Stimulated activated CD8-positive, alpha-beta memory T cell treated with anti-CD3 and anti-CD28 coated beads, Interleukin-7, amount 100 ng/mL, for 24 hours (primary cell): ENCODE measurements around the gene SLC5A1.

ENCODE experiments used
- DNase-seq: peaks from one replicate; pipeline ENCODE4 v3.0.0-alpha.2; 2020; ENCODE audit warnings: low read depth

Gene SLC5A1

DNA sequence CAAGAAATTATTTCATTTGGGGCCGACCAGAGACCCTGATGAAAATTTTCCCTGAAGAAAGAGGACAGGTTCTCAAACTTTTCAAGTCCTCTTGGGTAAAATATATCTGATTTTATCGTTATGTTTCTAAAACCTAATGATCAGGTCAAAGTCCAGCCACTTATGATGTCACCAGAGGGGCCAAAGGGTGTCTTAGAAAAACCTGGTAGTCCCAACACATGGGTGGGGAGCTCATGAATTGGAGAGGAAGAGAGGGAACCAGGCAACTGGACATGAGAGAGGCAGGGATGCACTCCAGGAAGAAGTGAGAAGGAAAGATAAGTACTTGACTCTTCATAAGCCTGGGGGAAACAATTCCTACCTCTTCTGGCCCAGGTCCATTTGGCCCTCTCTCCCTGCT is 9.2 kb downstream of the SLC5A1 start:
- DNase-seq: no peak

DNA sequence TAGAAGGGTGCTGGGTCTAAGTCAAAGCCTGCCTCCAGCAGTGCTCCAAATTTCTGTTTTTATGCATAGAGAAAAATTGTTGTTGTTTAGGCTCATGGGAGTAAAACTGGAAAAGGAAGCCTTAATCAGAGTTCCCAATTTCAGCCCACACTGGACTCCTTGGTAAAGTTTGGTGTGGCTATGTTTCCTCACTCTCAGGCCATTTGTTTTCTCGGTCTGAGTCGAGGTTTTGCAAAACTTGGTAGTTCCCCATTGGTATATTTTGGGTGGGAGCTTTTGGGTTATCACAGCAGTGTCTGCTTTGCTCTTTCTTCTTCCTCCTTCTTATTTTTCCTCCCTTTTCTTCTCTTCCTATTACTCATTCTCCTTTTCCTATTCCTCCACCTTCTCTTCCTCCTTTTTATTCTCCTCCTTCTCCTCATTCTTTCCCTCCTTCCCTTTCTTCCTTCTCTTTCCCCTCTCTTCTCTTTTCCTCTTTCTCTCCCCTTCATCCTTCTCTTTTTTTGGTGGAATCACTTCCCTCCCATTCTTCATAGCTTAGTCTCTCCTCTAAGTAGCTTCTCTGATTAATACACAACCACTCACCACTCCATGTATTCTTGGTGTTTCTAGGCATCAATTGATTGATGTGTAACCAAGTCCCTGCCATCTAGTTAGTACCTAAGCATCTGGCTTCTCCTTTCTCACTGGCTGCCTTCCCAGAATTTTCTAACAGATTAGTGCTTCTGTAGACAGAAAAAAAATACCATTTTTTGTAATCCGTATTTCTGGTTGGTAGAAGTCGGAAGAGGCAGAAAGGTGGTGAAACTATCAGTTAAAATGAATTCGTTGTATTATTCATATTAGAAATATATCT is 10.1 kb downstream of the SLC5A1 start:
- DNase-seq: no peak

DNA sequence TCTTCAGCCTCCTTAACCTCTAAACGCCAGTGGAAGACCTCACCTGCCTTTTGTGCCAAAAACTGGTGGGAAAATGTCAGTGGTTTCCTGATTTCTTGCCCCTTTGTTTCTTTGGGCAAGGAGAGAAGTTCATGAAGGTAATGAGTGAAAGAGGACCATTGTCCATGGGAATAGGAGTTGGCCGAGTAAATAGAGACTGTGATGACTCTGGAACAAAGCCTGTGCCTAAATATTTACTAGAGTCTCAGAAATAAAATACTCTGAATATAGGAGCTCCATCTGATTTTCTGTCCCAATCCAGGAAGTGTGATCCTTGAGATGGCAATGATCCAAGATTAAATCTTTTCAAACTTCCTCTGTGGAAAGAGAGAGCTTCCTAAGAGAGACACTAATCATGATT is 12.0 kb downstream of the SLC5A1 start:
- no peak for DNase-seq

DNA sequence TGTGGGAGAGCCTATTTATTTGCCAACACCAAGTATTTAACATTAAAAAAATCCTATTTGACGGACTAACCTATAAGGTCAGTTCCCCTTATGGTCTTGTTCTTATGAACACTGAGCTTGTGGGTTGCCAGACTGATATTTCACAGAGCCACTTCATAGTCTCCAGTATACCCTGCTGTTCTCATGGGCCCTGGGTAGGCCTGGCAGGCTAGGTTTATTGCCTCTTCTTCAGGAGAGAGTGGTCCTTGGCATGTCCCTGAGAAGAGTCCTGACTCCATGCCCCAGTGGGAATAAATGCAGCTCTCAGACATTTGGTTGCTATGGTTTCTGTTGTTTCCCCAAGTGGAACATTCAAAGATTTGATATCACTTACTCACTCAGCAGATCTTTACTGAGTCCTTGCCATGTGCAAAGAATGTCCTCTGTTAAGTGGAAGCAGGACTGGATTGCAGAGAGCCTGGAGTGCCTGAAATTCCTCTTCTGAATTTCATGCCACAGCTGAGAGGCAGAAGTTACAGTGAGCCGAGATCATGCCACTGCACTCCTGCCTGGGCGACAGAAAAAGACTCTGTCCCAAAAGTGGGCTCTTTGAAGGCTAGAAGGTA is 15.7 kb downstream of the SLC5A1 start:
- no peak for DNase-seq

DNA sequence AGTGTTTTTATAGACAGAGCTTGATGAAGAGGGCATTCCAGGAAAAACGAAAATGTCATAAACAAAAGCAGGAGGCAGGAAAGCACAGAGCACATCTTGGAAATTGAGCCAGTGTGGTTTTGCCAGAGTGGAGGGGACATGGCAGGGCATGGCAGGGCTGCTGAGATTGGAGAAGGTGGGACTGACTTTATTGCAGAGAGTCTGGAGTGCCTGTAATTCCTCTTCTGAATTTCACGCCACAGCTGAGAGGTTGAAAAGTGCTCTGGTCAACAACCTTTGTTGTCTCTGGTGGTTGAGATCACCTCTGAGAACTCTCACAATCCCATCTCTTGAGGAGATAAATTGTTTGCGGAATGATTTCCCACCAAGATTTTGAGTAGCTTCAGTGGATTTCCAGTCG is 16.4 kb downstream of the SLC5A1 start:
- no peak for DNase-seq

DNA sequence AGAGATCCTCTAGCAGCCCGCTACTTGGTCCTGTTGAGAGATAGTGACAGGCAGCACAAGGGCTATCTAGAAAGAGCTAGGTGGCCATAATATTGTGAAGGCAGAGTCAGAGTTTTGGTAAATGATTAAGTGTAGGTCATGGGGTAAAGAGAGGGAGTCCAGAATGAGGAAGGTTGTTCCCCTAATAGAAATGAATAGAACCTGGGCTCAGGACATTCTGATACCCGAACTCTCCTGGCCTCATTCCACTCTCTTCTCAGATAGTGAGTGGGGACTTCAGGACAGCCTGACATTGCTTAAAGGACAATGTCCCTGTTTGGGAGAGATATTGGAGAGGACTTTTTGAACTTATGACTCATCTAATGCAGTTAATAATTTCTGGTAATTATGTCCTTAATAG is 20.6 kb downstream of the SLC5A1 start:
- DNase-seq: no peak

DNA sequence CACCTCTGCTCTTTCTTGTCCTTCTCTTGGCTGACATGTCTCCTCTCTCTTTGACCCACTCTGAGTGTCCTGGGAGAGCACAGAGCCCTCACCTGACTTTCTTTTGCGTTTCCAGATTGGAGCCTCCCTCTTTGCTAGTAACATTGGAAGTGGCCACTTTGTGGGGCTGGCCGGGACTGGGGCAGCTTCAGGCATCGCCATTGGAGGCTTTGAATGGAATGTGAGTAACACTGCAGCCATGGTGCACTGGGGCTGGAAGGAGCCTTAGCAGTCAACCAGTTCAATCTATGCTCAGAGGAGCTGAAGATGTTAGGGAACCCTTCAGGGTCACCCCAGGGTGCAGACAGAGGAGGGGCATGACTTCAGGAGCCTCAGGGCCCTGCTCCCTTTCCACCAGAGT is 23.8 kb downstream of the SLC5A1 start:
- no peak for DNase-seq

DNA sequence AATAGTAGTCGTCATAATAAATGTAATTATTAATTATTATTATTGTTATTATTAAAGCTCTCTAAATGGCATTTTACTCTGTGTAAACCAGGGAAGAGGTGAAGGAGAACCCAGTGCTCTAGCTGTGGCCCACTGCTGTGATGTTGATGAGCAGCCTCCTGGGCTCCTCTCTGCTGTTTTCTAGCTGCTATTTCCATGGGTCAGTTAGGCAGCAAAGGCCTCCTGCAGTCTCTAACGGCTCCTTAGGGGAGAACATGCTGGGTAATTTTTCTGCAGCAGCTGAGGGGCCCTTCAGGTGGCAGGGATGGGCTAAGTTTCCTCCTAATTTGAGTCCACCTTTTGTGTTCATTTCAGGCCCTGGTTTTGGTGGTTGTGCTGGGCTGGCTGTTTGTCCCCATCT is 24.6 kb downstream of the SLC5A1 start:
- DNase-seq: no peak

DNA sequence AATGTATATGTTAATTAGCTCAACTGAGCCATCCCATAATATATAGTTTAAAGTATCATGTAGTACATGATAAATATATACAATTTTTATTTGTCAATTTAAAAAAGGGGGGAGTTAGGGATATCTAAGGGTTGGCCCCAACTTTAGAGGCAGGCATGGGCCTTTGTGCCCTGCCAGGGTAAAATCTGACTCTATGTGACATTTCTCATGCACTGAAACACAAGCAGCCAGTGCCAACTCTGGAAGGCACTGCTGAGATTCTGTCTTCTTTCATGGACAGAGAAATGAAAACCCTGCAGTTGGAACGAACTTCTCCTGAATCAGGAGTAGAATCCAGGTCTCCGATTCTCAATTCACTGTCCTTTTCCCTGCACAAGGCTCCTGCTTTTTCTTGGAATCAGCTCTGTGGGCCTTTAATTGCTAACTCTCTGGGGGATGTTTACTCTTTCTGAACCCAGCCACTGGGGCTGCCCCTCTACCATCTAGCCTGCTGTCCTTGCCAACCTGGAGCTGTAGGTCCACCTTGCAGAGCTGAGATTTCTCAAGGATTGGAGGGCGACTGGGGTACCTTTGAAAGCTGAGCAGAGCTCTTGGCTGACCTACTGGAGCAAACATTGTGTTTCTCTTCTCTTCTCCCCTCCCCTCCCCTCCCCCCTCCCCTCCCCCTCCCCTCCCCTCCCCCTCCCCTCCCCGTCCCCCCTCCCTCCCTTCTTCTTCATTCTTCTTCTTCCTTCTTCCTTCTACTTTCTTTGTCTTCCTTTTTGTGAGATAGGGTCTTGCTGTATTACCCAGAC is 26.7 kb downstream of the SLC5A1 start:
- no peak for DNase-seq

DNA sequence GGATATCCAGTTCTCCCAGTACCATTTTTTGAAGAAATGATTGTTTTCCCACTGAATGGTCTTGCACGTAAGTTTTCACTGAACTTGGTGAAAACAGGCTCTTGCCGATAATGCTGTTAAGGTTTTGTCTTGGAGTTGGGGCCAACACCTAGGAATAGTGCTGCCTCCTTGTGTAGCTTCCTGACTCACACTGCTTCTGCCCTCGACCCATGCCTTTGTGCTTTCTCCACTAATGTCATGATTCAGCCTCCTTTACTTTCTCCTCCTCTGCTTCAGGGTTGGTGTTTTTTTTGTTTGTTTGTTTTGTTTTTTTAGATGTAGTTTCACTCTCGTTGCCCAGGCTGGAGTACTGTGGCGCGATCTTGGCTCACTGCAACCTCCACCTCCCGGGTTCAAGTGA is 30.2 kb downstream of the SLC5A1 start:
- DNase-seq: no peak

DNA sequence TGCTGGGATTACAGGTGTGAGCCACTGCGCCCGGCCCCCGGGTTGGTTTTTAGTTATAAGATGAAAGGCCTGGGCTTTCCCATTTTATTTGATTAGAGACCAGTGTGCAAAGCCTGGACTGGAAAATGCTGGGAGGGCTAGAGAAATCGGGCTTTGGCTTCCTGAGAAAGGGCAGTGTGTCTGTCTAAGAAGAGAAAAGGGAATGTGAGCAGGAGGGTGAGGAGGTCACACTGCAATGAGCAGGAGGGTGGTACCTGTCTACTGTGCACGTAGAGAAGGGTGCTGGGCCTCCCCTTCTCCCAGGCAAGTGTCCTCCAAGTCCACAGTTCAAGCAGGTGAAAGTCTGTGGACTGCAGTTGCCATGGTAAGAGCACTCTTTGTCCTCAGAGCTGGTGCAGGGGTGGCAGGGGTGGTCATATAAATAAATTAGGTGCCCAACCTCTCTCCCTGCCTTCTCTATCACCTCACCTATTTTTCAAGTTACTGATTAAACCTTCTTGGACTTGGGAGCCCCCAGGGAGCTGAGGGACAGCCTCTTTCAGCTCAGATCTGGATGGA is 30.8 kb downstream of the SLC5A1 start:
- no peak for DNase-seq

DNA sequence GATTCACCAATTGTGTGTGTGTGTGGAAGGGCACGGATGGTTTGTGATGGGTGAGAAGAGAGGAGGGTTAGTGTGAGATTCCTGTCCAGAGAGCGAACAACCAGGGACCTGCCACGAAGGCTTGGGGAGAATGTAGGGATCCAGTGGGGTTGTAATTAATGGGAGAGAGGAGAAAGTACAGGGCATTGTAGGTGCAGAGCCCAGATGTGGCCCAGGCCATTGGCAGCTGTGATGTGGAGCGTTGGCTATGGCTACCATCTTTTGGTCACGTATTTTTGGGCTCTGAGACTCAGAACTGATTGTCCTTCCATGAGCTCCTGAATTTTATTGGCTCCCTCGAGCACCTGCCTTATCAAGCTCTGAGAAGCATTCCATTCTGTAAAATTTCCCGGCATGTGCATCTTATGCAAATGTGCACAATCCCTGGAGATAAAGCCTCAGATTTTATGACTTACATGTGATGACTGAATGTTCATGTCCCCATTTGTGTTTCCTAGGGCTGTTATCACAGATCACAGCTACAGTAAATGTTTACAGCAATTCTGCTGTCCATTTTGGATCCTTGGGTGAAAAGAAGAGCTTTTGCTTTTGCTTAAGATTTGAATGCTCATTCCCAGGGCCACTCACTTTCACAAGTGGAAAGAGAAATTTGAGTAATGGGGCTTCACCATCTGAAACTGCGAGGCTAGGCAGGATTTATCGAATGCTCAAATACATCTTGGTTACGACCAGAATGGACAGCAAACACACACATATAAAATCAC is 33.1 kb downstream of the SLC5A1 start:
- no peak for DNase-seq

DNA sequence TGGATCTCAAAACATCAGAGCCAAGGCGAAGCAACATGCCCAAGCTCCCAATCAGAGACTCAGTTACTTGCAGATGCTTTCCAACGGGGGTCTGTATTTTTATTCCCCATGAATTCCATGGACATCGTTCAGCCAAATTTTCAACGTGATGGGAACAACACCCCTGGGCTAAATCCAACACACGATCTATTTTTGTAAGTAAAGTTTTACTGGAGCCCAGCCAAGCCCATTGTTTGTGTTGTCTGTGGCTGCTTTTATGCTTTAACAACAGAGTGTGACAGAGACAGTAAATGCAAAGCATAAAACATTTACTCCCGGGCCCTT is 33.7 kb downstream of the SLC5A1 start:
- DNase-seq: no peak

DNA sequence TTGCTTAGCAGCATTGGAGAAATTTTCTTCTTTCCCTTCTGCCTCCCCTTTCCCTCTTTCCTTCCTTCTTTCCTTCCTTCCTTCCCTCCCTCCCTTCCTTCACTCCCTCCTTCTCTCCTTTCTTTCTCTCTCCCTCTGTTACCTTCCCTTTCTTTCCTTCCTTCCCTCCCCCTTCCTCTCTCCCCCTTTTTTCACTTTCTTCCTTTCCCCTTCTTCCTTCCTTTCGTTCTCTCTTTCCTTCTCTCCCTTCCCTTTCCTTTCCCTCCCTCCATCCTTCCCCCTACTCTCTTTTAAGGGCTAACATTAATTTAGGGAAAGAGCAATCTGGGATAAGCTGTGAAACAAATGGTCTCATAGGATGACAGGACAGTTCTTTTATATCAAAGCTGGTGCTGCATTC is 34.1 kb downstream of the SLC5A1 start:
- no peak for DNase-seq

DNA sequence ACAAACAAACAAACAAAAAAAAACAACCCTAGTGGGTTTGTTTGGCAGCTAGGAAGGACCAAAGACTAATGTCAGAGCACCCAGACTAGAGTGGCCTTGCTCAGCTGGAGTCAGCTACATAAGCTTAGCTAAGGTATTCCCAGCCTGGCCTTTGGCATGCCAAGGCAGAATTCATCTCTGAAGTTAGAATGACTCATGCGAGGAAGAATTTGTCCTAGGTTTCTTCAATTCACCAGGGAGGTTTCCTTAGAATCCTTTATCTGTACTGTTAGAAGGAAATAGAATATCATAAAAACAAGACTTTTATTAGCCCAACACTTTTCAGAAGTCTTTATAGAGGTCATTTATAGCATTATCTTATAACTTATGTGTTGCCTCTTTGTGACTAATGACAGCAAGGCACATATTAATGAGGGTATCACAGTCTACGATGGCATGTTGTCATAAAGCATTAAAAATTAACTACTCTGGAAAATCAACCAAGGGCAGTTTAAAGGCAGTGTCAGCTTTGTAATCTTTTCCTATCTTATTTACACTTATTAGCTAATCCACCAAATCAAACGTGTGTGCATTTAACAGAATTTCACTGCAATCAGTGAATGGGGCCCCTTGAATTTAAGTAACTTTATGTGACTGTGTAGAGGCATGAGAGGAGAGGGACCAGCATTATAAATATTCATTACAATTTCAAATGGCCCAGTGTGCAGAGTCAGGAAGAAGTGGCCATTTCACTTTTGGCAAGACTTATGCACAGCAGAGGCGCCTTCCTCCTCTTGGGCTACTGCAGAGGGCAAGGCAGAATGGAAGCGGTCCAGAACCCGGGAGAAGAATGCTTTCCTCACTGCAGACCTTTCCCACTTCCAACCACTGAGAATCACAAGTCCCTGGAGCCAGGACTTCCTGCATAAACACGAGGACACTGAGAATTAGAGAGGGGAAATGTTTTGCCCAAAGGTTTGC is 36.3 kb downstream of the SLC5A1 start:
- no peak for DNase-seq

DNA sequence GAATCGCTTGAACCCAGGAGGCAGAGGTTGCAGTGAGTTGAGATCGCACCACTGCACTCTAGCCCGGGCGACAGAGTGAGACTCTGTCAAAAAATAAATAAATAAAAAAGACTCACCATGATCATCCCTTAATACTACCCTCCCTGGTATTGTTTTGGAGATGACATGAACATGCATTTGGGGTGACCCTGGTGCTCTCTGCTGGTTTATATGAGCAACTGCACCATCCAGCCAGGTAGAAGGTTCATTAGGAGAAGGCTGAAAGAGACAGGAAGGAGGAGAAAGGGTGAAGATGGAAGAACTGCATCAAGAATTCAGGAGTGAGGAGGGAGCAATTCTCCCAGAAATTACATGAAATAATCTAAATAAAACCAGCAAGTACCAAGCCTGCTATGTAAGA is 37.8 kb downstream of the SLC5A1 start:
- no peak for DNase-seq

DNA sequence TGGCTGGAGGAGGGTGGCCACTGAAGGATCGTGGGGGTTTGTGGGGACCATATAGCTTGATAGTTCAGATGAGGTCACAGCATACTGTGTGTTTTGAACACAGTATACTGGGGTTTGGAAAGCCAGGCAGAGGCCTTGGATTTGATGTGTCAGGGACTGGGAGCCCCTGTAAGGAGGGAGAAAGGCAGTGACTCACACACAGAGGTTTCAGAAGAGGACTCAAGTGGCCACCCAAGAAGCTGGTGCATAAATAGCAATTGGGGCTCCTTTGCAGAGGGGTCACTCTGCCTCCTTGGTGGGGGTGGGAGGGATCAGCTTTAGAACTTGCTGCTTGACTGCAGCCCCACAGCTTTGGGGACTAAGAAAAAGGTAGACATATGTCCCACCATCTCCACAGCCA is 39.3 kb downstream of the SLC5A1 start:
- DNase-seq: no peak

DNA sequence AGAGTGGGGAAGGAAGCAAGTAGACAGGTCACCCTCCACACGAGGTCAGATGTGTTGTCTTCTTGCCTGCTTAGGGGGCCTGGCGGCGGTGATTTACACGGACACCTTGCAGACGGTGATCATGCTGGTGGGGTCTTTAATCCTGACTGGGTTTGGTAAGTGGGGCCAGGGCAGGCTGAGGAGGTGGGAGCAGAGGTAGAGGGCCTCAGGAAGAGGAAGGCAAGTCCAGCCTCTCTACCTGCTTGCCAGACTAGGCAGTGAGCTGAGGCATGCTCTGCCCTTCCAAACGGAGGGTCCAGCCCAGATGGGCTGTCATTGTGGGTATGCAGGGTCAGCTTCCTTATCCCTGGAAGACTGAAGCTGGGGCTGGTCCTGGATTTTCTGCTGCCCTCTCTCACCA is 39.9 kb downstream of the SLC5A1 start:
- no peak for DNase-seq

DNA sequence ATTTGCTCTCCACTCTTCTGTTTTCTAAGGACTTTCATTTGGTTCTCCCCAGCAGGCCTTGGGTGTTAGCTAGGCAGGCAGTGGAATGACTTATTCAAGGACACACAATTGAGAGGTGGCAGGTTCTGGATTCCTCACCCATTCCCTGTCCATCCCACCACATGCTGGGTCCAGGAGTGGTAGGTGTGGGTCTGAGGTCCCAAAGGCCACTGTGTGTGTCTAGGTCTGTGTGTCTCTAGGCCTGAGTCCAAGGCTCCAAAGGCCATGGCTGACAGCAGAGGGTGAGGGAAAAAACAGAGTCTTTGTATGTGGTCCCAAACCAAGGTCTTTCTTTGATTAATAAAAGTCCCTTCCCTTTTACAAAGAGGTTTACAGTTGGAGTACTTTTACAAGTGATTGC is 40.8 kb downstream of the SLC5A1 start:
- DNase-seq: no peak

DNA sequence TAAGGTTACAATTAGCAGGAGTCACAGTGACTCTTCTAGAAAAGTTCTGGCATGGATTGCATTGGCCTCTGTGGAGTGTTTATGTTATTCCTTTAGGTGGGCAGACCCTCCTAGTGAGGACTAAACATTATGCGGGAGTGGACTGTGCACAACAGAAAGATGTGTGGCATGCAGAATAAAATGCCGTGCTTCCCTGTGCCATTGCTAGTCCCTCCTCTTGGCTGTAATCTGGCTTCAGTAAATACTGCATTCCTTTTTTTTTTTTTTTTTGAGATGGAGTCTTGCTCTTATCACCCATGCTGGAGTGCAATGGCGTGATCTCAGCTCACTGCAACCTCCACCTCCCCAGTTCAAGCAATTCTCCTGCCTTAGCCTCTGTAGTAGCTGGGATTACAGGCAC is 45.0 kb downstream of the SLC5A1 start:
- no peak for DNase-seq

DNA sequence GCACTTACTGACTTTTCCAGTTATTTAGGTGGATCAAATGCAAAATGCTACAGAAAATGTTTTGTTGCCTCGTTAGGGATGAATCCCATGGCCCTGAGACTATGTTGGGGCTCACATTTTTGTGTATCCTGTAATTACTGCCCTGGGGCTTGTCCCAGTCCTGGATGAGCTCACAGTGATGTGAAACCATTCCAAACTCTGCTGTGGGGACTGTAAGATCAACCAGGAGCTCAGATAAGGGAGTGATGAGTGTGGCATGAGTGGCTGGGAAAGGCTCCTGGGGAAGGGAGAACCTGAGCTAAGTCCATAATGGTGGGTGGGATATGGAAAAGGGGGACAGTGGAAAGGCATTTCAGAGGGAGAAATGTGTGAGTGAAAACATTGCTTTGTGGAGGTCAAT is 54.0 kb downstream of the SLC5A1 start:
- DNase-seq: no peak
